AG10803 (cell line): Measurements from ENCODE around the gene TLR9.
A peak's percentile ranks its signal among the peaks of the same experiment; 100 is the strongest.
"Not testable (repeated sequence)": the region's sequence is repeated elsewhere in the genome, so short reads cannot be mapped to it uniquely, and the experiment has no call there.

ENCODE experiments used
- DNase-seq: peaks from one replicate; pipeline ENCODE4 v3.0.0; 2010; ENCODE audit warnings: low read depth
- H3K4me3 ChIP-seq: 2 replicates; pipeline ENCODE4 v1.5.1; 2011; ENCODE audit warnings: mild to moderate bottlenecking, low read length, control low read depth
- TF ChIP-seq, protein P1 (sequence below): conservative IDR thresholded peaks from 2 replicates; pipeline ENCODE4 v1.5.1; 2011; ENCODE audit warnings: mild to moderate bottlenecking, low read length, control low read depth, inconsistent platforms

TLR9 gene

DNA sequence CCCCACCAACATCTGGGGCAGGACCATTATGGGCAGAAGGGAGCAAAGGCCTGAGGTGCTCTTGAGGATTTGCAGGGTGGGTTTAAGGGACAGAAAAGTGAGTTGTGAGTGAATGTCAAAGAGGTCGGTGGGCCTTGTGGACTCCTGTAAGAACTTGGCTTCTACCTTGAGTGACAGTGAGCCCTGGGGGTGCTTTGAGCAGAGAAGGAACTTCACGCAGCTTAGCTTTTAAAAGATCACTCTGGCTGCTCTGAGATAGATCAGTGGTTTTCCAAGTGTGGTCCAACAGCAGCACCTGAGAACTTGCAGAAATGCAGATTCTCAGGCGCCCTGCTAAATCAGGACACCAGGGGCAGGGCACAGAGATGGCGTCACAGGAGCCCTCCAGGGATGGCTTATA is 42.8 kb downstream of the TLR9 start:
- DNase-seq = no peak
- TF ChIP-seq, protein P1, sequence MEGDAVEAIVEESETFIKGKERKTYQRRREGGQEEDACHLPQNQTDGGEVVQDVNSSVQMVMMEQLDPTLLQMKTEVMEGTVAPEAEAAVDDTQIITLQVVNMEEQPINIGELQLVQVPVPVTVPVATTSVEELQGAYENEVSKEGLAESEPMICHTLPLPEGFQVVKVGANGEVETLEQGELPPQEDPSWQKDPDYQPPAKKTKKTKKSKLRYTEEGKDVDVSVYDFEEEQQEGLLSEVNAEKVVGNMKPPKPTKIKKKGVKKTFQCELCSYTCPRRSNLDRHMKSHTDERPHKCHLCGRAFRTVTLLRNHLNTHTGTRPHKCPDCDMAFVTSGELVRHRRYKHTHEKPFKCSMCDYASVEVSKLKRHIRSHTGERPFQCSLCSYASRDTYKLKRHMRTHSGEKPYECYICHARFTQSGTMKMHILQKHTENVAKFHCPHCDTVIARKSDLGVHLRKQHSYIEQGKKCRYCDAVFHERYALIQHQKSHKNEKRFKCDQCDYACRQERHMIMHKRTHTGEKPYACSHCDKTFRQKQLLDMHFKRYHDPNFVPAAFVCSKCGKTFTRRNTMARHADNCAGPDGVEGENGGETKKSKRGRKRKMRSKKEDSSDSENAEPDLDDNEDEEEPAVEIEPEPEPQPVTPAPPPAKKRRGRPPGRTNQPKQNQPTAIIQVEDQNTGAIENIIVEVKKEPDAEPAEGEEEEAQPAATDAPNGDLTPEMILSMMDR = no peak
- H3K4me3 ChIP-seq = no peak overlapping the region

DNA sequence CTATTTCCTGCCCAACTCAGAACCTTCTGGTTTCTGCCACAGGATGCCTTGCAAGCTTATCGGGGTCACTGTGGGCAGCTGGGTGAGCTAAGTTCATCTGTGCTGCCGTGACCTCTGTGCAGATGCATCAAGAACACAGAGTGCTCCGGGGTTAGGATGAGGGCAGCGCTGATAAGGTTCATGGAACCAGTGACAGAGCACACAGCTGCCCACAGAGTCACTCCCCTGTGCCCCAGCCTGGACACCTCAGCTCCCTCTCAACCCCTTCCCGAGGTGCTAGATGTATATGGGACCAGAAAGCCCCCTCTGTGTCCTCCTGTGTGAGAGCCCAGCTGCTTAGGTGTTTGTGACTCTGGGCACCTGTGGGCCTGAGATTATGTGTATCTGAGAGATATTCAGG is 43.2 kb downstream of the TLR9 start:
- TF ChIP-seq, protein P1 = no peak
- no peak for DNase-seq
- H3K4me3 ChIP-seq = no peak overlapping the region

DNA sequence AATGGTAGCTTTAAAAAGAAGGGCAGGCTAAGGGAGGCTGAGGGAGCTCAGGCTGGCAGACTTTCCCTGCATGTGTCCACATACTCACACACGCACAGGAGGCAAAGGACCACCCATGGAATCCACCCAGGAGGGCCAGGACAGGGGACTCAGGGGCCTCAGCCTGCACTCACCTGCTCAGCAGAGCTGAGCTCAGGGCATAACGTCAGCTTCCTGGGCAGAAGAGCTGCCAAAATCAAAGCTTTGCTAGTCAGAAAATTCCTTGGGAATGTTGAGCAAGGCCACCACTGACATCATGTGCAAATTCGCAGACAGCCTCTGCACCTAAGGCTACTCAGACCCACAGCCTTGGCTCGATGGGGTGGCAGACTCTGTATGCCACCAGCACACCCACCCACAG is 43.9 kb downstream of the TLR9 start:
- TF ChIP-seq, protein P1 = no peak
- peak; percentile 65 for DNase-seq
- no peak overlapping the region for H3K4me3 ChIP-seq

DNA sequence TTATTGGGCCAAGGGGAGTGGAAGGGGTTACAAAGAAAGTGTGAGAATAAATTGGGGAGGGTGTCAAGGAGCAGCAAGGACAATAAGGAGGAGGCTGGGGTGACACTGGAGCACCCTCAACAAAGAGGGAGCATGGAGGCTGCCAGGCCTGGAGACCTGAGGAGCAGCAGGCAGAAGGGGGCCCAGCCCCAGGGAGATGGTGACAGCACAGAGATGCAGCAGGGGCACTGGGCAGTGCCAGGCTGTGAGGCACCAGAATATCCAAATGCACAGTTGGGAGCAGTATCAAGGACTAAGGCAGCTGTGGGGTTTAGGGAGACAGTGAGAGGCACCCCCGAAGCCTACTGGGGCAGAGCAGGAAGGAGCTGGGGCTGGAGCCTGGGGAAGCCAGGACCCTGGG is 46.9 kb downstream of the TLR9 start:
- DNase-seq = no peak
- TF ChIP-seq, protein P1 = no peak
- no peak overlapping the region for H3K4me3 ChIP-seq

DNA sequence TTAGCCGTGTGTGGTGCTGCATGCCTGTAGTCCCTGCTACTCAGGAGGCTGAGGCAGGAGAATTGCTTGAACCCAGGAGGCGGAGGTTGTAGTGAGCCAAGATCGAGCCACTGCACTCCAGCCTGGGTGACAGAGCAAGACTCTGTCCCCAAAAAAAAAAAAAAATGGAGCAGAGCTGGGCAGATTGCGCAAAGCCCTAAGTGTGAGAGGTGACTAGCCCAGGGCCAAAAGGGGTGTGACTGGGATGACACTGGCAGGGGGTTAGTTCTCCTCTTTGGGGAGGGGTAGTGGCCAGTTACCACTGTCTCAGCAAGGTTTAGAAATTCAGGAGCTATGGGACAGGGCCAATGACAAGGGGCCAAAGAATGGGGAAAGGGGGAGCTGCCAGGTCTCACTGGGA is 47.3 kb downstream of the TLR9 start:
- DNase-seq, H3K4me3 ChIP-seq: not testable (repeated sequence)

DNA sequence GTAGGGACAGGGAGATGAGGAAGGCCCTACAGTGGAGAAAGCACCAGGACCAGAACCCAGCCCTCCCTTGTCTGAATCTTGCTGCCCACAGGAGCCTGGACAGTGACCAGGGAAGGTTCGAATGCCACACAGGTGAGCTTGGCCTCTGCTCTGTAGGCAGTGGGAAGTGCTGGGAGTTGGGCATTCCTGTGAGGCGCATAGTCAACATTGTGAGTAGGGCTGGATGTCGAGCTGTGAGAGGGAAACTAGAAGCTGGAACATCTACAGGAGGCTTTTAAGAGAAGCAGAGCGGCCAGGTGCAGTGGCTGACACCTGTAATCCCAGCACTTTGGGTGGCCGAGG is 47.8 kb downstream of the TLR9 start:
- no peak overlapping the region for H3K4me3 ChIP-seq
- TF ChIP-seq, protein P1 = no peak
- no peak for DNase-seq

DNA sequence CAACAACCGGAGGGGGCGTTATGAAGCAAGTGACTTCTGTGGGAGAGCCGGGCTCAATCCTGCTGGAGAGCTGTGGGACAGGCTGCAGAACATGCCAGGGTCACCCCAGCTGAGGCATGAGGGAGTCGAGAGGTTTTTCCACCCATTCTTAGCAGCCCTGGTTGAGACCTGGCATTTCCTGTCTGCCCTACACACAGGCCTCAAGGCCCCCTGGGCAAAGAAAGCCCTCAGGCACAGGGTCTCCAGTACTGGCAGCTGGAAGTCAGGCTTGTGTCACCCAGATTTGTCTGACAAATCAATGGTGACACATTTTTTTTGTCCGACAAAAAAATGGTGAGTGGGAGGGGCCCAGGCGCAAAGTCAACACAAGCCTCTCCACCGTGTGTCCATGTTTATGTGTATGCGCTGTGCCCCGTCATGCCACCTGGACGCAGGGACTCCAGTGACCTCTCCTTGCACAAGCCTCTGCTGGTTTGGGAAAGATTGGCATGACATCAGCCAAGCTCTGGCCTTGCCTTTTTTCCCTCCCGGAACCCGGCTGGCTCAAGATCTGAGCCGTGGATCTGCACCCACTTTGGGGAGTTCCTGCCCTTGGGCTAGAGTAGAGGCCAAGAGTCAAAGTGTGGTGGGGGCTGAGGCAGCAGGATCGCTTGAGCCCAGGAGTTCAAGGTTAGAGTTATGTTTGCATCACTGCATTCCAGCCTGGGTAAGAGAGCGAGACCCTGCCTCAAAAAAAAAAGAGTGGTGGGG is 48.3 kb downstream of the TLR9 start:
- H3K4me3 ChIP-seq = no peak overlapping the region
- TF ChIP-seq, protein P1 = no peak
- DNase-seq = no peak

DNA sequence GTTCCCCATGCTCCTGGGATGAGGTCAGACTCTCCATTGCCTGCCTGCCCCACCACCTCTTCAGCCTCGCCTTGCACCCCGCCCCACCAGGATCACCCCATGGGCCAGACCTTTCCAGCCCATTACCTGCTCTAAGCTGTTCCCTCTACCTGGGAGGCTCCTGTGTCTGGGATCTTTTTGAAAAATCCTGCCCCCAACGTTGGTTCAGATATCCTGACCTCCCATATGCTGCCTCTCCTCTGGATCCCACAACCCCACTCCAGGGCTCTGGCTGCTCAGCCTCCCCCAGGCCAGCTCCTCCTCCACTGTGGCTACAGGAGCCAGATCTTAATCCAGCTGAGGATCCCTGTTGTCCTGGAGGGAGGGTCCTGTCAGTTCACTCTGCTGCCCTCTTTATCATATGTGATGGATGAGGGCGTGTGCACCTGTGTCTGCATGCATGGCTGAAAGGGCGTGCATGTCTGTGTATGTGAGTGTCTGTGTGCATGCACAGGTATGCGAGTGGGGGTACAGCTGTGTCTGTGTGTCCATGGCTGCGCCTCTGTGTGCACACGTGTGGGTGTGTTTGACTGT is 49.2 kb downstream of the TLR9 start:
- no peak for DNase-seq
- no peak overlapping the region for H3K4me3 ChIP-seq
- TF ChIP-seq, protein P1 = no peak
